ENCODE data around the gene KRT78.

DNA sequence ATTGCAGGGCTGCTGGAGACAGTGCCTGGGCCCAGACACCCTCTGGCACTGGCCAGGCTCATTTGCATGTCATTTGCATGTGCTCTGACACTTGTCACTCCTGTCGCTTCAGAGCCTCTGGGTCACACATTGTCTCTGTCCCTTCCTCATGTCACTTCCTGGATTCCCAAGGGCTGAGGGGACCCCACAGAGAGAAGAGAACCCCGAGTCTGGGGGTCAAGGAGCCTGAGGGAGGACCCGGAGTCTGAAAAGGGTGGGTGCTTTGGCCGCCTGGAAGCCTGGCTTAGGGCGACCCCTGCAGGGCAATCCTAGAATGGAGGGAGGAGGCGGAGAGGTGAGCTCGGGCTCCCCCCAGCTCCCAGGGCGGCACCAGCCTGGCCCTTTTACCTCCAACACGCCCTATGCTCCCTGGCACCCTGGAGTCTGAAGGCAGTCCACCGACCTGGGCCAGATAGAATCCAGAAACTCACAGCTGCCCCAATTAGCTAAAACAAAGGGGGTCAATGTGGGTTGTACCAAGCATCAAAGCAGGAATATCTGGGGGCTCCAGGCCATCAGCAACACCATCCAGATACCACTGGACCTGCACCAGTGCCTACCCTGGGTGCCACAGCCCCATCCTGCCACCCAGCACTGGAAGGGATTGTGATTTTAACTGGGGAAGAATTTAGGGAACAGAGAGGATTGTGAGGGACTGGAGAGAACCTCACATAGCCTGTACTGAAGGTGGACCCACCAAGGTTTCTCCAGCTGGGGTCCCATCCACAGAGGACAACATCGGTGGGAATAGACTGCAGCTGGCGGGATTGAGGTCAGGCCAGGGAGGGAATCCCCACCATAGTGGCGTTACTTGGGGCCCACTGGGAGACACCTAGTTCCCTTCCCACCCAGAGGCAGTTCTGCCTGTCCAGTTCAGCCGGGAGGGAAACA is 21.8 kb upstream of the KRT78 start:
- TF ChIP-seq GABPA (tag; conservative IDR thresholded peaks at IDR 0.05; ENCODE audit: low read depth) (no peak), NR2F6 (CRISPR knock-in tag; IDR thresholded peaks at IDR 0.05) (no peak), ZSCAN29 (IDR thresholded peaks at IDR 0.05) (no peak), NR3C1 (CRISPR knock-in tag; IDR thresholded peaks at IDR 0.05) (no peak), ZNF354B (CRISPR knock-in tag; IDR thresholded peaks at IDR 0.05) (no peak), EP300 (IDR thresholded peaks at IDR 0.05; ENCODE audit: low read length) (no peak), POLR2A (conservative IDR thresholded peaks at IDR 0.05) (no peak), NRF1 (conservative IDR thresholded peaks at IDR 0.05 in 1 of 2, IDR thresholded peaks at IDR 0.05 in 1 of 2) (no peak), WHSC1 (IDR thresholded peaks at IDR 0.05; ENCODE audit: low read length) (no peak), SETDB1 (IDR thresholded peaks at IDR 0.05; ENCODE audit: low read length) (no peak), CEBPB (tag; IDR thresholded peaks at IDR 0.05) (no peak)
- TF ChIP-seq, protein P1, sequence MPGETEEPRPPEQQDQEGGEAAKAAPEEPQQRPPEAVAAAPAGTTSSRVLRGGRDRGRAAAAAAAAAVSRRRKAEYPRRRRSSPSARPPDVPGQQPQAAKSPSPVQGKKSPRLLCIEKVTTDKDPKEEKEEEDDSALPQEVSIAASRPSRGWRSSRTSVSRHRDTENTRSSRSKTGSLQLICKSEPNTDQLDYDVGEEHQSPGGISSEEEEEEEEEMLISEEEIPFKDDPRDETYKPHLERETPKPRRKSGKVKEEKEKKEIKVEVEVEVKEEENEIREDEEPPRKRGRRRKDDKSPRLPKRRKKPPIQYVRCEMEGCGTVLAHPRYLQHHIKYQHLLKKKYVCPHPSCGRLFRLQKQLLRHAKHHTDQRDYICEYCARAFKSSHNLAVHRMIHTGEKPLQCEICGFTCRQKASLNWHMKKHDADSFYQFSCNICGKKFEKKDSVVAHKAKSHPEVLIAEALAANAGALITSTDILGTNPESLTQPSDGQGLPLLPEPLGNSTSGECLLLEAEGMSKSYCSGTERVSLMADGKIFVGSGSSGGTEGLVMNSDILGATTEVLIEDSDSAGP (CRISPR knock-in tag; IDR thresholded peaks at IDR 0.05) = no peak
- TF ChIP-seq, protein P2, sequence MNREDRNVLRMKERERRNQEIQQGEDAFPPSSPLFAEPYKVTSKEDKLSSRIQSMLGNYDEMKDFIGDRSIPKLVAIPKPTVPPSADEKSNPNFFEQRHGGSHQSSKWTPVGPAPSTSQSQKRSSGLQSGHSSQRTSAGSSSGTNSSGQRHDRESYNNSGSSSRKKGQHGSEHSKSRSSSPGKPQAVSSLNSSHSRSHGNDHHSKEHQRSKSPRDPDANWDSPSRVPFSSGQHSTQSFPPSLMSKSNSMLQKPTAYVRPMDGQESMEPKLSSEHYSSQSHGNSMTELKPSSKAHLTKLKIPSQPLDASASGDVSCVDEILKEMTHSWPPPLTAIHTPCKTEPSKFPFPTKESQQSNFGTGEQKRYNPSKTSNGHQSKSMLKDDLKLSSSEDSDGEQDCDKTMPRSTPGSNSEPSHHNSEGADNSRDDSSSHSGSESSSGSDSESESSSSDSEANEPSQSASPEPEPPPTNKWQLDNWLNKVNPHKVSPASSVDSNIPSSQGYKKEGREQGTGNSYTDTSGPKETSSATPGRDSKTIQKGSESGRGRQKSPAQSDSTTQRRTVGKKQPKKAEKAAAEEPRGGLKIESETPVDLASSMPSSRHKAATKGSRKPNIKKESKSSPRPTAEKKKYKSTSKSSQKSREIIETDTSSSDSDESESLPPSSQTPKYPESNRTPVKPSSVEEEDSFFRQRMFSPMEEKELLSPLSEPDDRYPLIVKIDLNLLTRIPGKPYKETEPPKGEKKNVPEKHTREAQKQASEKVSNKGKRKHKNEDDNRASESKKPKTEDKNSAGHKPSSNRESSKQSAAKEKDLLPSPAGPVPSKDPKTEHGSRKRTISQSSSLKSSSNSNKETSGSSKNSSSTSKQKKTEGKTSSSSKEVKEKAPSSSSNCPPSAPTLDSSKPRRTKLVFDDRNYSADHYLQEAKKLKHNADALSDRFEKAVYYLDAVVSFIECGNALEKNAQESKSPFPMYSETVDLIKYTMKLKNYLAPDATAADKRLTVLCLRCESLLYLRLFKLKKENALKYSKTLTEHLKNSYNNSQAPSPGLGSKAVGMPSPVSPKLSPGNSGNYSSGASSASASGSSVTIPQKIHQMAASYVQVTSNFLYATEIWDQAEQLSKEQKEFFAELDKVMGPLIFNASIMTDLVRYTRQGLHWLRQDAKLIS (CRISPR knock-in tag; IDR thresholded peaks at IDR 0.05) = no peak
- TF ChIP-seq, protein P3, sequence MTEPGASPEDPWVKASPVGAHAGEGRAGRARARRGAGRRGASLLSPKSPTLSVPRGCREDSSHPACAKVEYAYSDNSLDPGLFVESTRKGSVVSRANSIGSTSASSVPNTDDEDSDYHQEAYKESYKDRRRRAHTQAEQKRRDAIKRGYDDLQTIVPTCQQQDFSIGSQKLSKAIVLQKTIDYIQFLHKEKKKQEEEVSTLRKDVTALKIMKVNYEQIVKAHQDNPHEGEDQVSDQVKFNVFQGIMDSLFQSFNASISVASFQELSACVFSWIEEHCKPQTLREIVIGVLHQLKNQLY (CRISPR knock-in tag; conservative IDR thresholded peaks at IDR 0.05) = no peak

Data from K562 (cell line).